SK-N-SH (cell line): Measurements from ENCODE around the gene OTOP3.

Source experiments
- TEAD4 ChIP-seq: IDR thresholded peaks from 2 replicates; pipeline ENCODE4 v1.4.0; 2012; ENCODE audit warnings: mild to moderate bottlenecking, borderline replicate concordance; ENCODE audit not compliant: insufficient read depth
- YY1 ChIP-seq: IDR thresholded peaks from 2 replicates; pipeline ENCODE4 v1.4.0; 2012; ENCODE audit warnings: low read depth, mild to moderate bottlenecking
- TF ChIP-seq, protein P1 (sequence below): fragments of 200-600 bp; sonication (generic); IDR thresholded peaks from 2 replicates; pipeline ENCODE4 v1.6.1; 2017; ENCODE audit warnings: antibody characterized with exemption, mild to moderate bottlenecking, moderate library complexity

DNA sequence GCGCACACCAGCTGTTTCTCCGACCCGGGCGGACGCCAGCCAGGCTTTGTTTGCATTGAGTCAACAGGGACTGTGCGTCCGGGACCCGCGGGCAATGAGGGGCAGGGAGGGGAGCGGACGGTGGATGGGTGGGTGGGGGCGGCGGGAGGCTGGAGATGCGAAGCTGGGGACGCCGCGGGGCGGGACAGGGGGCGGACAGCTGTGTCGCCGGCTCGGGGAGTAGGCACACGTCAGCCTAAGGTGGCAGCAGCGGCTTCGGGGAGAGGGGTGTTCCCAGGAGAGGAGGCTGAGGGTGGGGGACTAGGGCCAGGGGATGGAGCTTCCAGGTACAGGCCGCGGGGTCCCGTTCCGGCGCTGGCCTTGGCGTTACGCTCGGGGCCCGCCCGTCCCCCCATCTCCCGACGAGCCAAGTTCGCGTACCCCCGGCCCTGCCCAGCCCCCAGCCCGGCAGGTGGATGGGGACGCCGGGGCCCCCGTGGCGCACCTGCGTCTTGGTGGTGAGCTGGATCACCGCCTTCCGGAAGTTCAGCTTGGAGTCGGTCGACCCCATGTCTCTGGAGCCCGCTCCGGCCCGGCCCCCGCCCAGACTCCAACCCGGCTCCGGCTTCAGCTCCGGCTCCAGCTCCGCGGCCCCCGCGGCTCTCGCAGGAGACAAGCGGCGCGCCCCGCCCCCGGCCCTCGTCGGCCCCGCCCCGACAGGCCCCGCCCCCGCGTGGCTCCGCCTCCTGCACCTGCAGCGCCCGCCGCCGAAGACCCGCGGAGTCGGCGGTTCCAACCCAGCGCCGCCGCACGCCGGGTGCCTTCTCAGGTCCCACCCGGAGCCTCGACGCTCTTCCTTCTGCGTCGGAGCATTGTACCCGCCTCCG is 36.6 kb downstream of the OTOP3 start, which contains the start of gene HID1:
- TF ChIP-seq TEAD4 = no peak
- TF ChIP-seq, protein P1, sequence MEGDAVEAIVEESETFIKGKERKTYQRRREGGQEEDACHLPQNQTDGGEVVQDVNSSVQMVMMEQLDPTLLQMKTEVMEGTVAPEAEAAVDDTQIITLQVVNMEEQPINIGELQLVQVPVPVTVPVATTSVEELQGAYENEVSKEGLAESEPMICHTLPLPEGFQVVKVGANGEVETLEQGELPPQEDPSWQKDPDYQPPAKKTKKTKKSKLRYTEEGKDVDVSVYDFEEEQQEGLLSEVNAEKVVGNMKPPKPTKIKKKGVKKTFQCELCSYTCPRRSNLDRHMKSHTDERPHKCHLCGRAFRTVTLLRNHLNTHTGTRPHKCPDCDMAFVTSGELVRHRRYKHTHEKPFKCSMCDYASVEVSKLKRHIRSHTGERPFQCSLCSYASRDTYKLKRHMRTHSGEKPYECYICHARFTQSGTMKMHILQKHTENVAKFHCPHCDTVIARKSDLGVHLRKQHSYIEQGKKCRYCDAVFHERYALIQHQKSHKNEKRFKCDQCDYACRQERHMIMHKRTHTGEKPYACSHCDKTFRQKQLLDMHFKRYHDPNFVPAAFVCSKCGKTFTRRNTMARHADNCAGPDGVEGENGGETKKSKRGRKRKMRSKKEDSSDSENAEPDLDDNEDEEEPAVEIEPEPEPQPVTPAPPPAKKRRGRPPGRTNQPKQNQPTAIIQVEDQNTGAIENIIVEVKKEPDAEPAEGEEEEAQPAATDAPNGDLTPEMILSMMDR = no peak
- TF ChIP-seq YY1 = no peak
